ENCODE results near the gene IZUMO1. TPM values are rescaled to one million over a fixed set of nuclear protein-coding genes. Genes with fewer than 3 reads are reported as not detected.
"Not testable (repeated sequence)": the region's sequence is repeated elsewhere in the genome, so short reads cannot be mapped to it uniquely, and the experiment has no call there.

The IZUMO1 gene
- 1.1 TPM for polyA plus RNA-seq (ENCODE audit: insufficient read length)
- long read RNA-seq, donor 1 = 0 reads
- long read RNA-seq, donor 2 = 0 reads
- long read RNA-seq, donor 3 = 0 reads
- long read RNA-seq, donor 4 = 0 reads
- long read RNA-seq, donor 5 = 0 reads
- long read RNA-seq, donor 6 = 0 reads
- long read RNA-seq, donor 7 = 0 reads
- long read RNA-seq, donor 8 = 0 reads

GRCh38 chr19:48746738-48747575, at the start of gene IZUMO1:
IZUMO1 (minus strand) TSS chr19:48746909; CDS start chr19:48745859, 1,050 bp downstream.
- peak; percentile 88 for DNase-seq

DNA sequence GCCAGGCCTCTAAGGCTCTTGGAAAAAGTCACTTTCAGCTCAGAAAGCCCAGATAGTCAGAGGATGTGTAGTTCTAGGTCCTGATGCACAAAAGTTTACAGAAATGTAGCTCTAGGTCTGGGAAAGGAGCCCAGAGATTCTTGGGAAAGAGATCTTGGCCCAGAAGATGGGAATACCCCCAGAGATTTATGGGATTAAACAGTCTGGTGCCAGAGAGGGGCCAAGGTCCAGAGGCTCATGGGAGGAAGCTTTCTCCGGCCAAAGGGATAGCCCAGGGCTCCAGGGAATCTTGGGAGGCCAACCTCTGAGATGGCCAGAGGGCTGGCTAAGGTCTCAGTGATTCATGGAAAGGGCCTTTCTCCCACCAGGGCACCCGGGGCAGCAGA, 49.0 kb upstream of the IZUMO1 start:
- DNase-seq = no peak

GRCh38 chr19:48795055-48795684, 48.5 kb upstream of the IZUMO1 start:
- DNase-seq = peak; percentile 93

DNA sequence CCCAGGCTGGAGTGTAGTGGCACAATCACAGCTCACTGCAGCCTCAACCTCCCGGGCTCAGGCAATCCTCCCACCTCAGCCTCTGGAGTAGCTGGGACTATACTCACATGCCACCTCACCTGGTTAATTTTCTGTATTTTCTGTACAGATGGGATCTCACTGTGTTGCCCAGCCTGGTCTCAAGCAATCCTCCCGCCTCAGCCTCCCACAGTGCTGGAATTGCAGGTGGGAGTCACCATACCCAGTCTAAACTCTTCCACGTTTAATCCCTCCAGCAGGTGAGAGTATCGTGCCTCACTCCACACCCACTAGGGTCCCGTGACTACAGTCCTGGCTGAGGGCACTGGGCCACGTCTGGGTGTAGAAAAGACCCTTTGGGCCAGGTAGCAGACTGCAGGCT, 47.6 kb upstream of the IZUMO1 start:
- no peak for DNase-seq

DNA sequence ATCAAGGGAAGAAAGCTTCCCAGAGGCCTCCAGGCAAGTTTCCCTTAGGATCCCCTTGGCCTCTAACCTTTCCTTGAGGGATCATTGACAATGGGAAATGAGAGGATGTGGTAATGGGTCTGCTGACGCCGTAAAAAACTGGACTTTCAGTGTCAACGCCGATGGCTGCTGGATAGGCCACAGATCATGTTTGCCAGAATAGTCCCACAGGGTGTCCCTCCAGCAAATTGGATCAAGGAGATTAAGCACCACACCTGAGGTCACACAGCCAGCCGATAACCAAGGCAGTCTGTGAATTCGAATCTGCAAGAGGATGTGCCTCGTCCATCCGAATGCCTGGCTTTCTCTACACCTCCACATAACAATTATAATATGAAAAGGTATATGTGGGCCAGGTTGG, 46.6 kb upstream of the IZUMO1 start:
- DNase-seq = no peak

DNA sequence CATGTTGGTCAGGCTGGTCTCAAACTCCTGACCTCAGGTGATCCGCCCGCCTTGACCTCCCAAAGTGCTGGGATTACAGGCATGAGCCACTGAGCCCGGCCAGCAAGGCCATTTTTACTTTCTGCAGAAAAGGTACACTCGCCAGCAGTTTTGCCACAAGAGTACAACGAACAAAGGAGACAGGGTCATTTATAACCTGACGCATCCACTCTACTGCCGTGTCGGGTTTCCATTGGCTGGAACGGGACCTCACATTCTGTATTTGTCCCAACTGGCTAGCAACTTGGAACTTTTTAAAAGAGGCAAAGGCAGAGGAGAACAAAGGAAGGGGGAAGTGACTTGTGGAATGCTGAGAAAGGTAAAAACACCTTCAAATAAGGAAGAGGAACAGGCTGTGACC, 40.6 kb upstream of the IZUMO1 start:
- not testable (repeated sequence) for DNase-seq

- not testable (repeated sequence) for DNase-seq
Observed at GRCh38 chr19:48786422-48786821, 39.7 kb upstream of the IZUMO1 start.

GRCh38 chr19:48784527-48784926, 37.8 kb upstream of the IZUMO1 start:
- DNase-seq = no peak

DNA sequence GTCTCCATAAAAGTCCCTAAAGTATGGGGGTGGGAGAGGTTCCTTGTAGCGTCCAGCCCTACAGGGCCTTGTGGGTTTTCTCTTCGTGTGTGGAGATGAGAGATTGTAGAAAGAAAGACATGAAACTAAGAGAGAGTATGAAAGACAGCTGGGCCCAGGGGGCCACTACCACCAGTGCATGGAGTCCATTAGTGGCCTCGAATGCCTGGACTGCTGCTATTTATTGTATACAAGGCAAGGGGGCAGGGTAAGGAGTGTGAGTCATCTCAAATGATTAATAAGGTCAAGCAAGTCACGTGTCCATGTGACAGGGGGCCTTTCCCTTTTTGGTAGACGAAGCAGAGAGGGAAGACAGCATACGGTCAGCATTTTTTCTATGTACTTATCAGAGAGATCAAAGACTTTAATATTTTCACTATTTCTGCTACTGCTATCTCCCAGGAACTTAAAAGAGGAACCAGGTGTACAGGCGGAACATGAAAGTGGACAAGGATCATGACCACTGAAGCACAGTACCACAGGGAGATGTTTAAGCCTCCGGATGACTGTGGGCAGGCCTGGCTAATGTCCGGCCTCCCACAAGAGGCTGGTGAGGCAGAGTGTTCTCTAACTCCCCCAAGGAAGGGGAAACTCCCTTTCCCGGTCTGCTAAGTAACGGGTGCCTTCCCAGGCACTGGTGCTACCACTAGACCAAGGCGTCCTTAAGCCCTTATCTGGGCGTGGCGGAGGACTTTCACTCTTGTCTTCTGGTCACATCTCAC, 34.1 kb upstream of the IZUMO1 start:
- no peak for DNase-seq

- no peak for DNase-seq
Observed at GRCh38 chr19:48779636-48780035, 32.9 kb upstream of the IZUMO1 start.

- DNase-seq = no peak
Observed at GRCh38 chr19:48777720-48778119, 31.0 kb upstream of the IZUMO1 start.

GRCh38 chr19:48777139-48777538, 30.4 kb upstream of the IZUMO1 start:
- no peak for DNase-seq

DNA sequence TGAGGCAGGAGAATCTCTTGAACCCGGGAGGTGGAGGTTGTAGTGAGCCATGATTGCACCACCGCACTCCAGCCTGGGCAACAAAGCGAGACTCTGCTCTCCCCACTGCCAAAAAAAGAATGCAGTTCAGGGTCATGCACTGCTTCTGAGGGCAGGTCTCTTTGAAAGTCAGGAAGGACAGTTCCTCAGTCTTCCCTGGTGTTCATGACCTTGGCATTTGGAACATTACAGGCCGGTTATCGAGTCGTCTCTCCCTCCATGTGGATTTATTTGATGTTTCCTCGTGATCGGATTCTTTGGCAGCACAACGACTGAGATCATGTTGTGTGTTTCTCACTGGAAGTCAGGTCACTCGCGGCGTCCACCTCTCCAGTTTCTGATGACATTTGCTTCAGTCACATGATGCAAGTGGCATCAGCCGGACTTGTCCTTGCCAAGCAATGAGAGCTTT, 25.8 kb upstream of the IZUMO1 start:
- DNase-seq = no peak

DNA sequence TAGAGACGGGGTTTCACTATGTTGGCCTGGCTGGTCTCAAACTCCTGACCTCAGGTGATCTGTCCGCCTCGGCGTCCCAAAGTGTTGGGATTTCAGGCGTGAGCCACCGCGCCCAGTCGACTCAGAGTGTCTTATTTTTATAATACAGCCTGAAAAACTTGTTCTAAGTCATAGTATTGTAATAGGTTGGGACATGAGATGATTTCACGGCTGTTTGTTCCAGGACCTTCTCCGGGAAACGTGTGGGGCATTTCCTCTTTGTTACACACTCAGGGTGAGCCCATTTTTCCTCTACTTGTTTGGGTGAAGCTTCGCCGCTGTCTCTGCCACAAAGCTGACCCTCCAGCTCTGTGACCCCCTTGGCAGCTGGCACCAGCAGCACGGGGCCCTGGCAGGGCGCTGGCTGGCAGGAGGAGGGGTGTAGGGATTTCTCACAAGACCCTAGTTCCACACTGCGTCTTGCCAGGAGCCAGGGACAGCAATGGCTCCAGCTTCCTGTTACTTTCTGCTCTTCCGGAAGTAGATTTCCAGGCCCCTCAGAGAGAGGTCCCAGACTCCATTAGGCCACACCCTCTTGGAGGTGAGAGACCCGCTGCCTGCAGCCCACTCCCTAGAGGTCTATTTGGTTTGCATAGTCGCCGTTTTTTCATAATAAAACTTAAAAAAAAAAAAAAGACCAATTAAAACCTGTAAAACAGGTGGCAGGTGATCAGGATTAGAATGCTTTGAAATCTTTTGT, 24.2 kb upstream of the IZUMO1 start:
- no peak for DNase-seq

DNA sequence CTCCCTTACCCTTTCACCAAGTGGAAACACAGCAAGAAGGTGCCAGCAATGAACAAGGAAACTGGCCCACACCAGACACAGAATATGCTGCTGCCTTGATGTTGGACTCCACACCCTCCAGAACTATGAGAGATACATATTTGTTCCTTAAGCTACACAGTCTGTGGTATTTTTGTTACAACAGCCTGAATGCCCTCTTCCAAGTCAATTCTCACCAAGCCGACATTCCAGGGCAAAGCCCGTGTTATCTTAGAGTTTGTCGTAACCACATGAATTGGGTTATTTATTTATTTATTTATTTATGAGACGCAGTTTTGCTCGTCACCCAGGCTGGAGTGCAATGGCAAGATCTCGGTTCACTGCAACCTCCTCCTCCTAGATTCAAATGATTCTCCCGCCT, 23.6 kb upstream of the IZUMO1 start:
- no peak for DNase-seq

- no peak for DNase-seq
Observed at GRCh38 chr19:48768994-48769713, 22.4 kb upstream of the IZUMO1 start.

- not testable (repeated sequence) for DNase-seq
Observed at GRCh38 chr19:48768171-48768753, 21.6 kb upstream of the IZUMO1 start.

- not testable (repeated sequence) for DNase-seq
Observed at GRCh38 chr19:48765816-48766215, 19.1 kb upstream of the IZUMO1 start.

DNA sequence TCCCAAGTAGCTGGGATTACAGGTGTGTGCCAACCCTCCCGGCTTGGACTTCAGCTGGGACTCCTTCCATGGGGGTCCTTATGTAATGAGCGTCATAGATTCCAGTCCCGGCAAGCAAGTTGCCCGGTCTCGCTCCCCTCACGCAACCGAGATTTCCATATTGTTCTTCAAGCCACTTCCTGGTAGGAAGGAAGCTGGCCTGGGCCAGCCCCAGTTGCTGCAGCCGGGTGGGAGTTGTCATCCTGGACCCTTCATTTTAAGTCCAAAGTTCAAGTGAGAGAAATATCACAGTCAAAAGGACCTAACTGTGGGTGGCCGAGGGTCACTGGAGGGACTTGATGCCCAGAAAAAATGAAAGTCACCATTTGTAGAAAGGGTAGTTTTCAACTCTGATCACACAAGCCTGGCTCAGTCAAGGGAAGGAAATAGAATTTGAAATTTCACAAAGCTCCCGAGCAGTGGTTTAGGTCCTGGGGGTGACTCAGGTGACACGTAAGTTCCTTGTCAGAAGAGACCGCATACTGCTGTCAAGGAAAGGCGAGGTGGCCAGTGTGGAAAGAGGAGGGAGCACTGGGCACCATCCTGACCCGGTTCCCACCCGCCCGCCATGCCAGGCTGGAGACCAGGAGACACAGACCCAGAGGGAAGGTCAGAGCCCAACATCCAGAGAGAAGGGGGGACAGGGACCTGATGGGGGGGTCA, 13.9 kb upstream of the IZUMO1 start:
- no peak for DNase-seq

- DNase-seq = no peak
Observed at GRCh38 chr19:48757741-48758144, 11.0 kb upstream of the IZUMO1 start.
